Smooth muscle cell of the coronary artery (primary cell): ENCODE measurements around the gene PRR23E. TPM values are rescaled to one million over a fixed set of nuclear protein-coding genes. Genes with fewer than 3 reads are reported as not detected.

Experiments
- total RNA-seq: library from RNA; depleted of rRNA; stranded (reverse); fragments of >200 nt; gene quantifications from 2 replicates; pipeline ENCODE4 v1.2.3, GENCODE V29; 2014; ENCODE audit warnings: low replicate concordance

Gene PRR23E
- total RNA-seq, result not detected in 2 replicates

GRCh38 chr3:127192576-127193232, at the start of gene PRR23E:
PRR23E (plus strand) TSS chr3:127193131; CDS start chr3:127196686, 3,555 bp downstream.

Other genes starting within 250 kb of the PRR23E start
- 44.6 and 100 TPM in 2 replicates for gene PLXNA1, start 210.0 kb upstream of the PRR23E start, total RNA-seq
- gene PRR20G, start 94.9 kb downstream of the PRR23E start, total RNA-seq, result not detected in 2 replicates